ENCODE data around the gene ASTE1. TPM values are rescaled to one million over a fixed set of nuclear protein-coding genes. Genes with fewer than 3 reads are reported as not detected.

Gene ASTE1
- total RNA-seq, 1 experiment from 2014 or later = 2.4 TPM

DNA sequence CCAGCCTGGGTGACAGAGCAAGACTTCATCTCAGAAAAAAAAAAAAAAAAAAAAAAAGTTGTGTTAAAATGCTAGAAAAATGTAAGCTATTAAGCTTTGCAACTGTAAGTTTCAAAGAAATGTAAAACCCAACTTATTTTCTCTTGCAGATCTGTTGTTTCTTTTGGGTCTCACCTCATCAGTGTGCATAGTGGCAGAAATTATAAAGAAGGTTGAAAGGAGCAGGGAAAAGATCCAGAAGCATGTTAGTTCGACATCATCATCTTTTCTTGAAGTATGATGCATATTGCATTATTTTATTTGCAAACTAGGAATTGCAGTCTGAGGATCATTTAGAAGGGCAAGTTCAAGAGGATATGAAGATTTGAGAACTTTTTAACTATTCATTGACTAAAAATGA, 25.6 kb downstream of the ASTE1 start:
- DNase-seq (ENCODE audit: low read depth, low spot score) (no peak), ATAC-seq (no peak)
- no peaks in the 10 kb centered on the region for H3K79me2 ChIP-seq (ENCODE audit: insufficient read depth, low read length)
- TF ChIP-seq EZH2 (IDR thresholded peaks at IDR 0.05) (no peak), SP1 (IDR thresholded peaks at IDR 0.05; ENCODE audit: low read depth) (no peak), JUND (IDR thresholded peaks at IDR 0.05) (no peak), TCF7L2 (IDR thresholded peaks at IDR 0.05; ENCODE audit: borderline replicate concordance, extremely low read depth, insufficient read depth, insufficient read length) (no peak), FOSL1 (IDR thresholded peaks at IDR 0.05; ENCODE audit: low read depth) (no peak), POLR2AphosphoS5 (IDR thresholded peaks at IDR 0.05; ENCODE audit: low read depth, low read length) (no peak), SIN3A (IDR thresholded peaks at IDR 0.05; ENCODE audit: low read depth) (no peak)
- TF ChIP-seq, protein P1, sequence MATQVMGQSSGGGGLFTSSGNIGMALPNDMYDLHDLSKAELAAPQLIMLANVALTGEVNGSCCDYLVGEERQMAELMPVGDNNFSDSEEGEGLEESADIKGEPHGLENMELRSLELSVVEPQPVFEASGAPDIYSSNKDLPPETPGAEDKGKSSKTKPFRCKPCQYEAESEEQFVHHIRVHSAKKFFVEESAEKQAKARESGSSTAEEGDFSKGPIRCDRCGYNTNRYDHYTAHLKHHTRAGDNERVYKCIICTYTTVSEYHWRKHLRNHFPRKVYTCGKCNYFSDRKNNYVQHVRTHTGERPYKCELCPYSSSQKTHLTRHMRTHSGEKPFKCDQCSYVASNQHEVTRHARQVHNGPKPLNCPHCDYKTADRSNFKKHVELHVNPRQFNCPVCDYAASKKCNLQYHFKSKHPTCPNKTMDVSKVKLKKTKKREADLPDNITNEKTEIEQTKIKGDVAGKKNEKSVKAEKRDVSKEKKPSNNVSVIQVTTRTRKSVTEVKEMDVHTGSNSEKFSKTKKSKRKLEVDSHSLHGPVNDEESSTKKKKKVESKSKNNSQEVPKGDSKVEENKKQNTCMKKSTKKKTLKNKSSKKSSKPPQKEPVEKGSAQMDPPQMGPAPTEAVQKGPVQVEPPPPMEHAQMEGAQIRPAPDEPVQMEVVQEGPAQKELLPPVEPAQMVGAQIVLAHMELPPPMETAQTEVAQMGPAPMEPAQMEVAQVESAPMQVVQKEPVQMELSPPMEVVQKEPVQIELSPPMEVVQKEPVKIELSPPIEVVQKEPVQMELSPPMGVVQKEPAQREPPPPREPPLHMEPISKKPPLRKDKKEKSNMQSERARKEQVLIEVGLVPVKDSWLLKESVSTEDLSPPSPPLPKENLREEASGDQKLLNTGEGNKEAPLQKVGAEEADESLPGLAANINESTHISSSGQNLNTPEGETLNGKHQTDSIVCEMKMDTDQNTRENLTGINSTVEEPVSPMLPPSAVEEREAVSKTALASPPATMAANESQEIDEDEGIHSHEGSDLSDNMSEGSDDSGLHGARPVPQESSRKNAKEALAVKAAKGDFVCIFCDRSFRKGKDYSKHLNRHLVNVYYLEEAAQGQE (IDR thresholded peaks at IDR 0.05; ENCODE audit: low read depth) = no peak
- no peak overlapping the region for H3K27ac ChIP-seq (ENCODE audit: low read depth, low read length)
- no peaks in the 10 kb centered on the region for H4K20me1 ChIP-seq (ENCODE audit: insufficient read depth)
- H2AFZ ChIP-seq (ENCODE audit: low read depth, low read length, poor library complexity, severe bottlenecking) = no peak overlapping the region
- no TSS peak for BruUV-seq (replicated peaks)
- H3K36me3 ChIP-seq (ENCODE audit: control insufficient read depth in 1 of 2, insufficient read depth in 2 of 2, low read length in 2 of 2) = peaks cover 9 to 15% of the 10 kb centered on the region in 2 experiments; a peak in 3 of 4 replicates
- H3K4me3 ChIP-seq (replicated peaks in 1 of 2; ENCODE audit: low read depth in 1 of 2, low read length in 2 of 2) = no peak overlapping the region
- no peaks in the 10 kb centered on the region for H3K4me1 ChIP-seq (ENCODE audit: control insufficient read depth in 1 of 2, insufficient read depth in 2 of 2, low read length in 2 of 2)
- no peak overlapping the region for H3K4me2 ChIP-seq (ENCODE audit: low read length)
- RAD21 ChIA-PET (ENCODE audit: low non-redundant PET in 1 of 2, low total read pairs in 2 of 2, uncharacterized antibody in 2 of 2, unreplicated experiment in 2 of 2) = no interaction called here
- POLR2A ChIA-PET = no interaction called here
- no peaks in the 10 kb centered on the region for H3K9me2 ChIP-seq (ENCODE audit: insufficient read depth)
- CTCF ChIA-PET = no interaction called here
- H3K9ac ChIP-seq (ENCODE audit: low read length) = no peak overlapping the region
- intact Hi-C loops (cut with micrococcal nuclease) = no loop called here
- H3K27me3 ChIP-seq (ENCODE audit: insufficient read depth, low read length) = no peaks in the 10 kb centered on the region
- H3K9me3 ChIP-seq (ENCODE audit: control insufficient read depth in 1 of 2, insufficient read depth in 1 of 2, low read depth in 1 of 2, low read length in 2 of 2) = no peaks in the 10 kb centered on the region
